A673 (cell line): ENCODE data around the gene RAP1GAP2.

ENCODE experiments used
- CTCF ChIP-seq: fragments of 300-800, 200-600 bp; sonication (generic); conservative IDR thresholded peaks from 2 replicates; pipeline ENCODE4 v1.5.1; 2017; ENCODE audit warnings: low read depth, mild to moderate bottlenecking, antibody characterized with exemption, low read length, moderate library complexity, mixed read lengths
- EZH2 ChIP-seq: fragments of 200-600 bp; sonication (generic); IDR thresholded peaks from 2 replicates; pipeline ENCODE4 v1.6.1; 2017; ENCODE audit warnings: borderline replicate concordance, low read depth, mild to moderate bottlenecking, mixed read lengths, antibody characterized with exemption, low read length; ENCODE audit not compliant: poor library complexity, severe bottlenecking

GRCh38 chr17:2911035-2911754 is 115.0 kb downstream of the RAP1GAP2 start:
- no peak for TF ChIP-seq CTCF
- no peak for TF ChIP-seq EZH2
